NCI-H2227 (cell line): Measurements from ENCODE around the gene ATXN7L1.
"Not testable (repeated sequence)": the region's sequence is repeated elsewhere in the genome, so short reads cannot be mapped to it uniquely, and the experiment has no call there.

Experiments used
- DNase-seq: peaks from one replicate; lab custom pipeline; 2025; ENCODE audit not compliant: unreplicated experiment; lab: John Stamatoyannopoulos, UW

The ATXN7L1 gene

GRCh38 chr7:105710720-105711119 is 165.7 kb downstream of the ATXN7L1 start:
- not testable (repeated sequence) for DNase-seq

DNA sequence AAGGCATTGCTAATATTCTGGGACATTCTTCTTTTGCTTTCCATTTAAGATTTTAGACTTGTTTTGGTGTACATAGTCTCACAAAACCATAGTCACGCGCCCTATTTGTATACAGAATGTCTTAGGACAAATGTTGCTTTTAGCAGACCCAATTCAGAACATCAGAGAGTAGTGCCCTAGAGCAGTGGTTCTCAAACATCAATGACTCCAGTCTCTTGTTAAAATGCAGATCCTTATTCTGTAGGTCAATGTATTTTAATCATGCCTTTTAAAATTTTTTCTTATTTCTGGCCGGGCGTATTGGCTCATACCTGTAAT is 167.7 kb downstream of the ATXN7L1 start:
- DNase-seq, result no peak

DNA sequence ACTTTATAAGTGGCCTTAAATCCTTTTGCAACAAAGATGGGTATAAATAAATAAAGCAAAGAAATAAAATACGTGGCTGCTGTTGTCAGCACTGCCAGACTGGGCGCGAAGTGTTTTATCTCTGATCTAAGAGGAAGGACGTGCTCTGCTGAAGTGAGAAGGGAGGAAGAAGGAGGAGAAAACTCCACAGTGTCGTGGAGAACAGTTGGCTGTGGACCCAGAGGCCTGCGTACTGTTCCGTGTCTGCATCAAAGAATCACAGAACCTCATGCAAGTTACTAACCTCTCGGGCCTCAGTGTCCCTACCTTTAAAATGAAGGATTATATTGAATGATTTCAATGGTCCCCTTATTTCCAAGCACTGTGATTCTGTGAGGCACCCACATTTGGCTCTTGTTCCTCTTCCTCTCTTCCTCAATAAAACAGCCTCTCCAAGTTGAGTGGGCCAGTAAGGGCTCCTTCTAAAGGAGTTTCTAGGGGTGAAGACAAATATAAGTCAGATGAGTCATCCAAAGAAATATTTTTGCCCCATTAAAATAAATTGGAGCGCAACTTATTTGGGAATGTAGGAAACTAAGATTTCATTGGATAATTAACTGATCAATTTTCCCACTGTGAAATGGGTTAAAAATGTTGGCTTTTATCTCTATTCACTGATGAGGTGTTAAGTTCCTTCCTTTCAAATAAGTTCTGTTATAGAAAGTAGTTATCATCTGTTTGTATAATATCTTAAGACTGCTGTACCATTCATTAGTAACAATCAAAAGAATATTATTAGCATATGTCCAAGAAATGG is 168.2 kb downstream of the ATXN7L1 start:
- no peak for DNase-seq

- DNase-seq, result no peak
These were observed 169.0 kb downstream of the ATXN7L1 start for GRCh38 chr7:105707381-105707780.

GRCh38 chr7:105705427-105705826 is 171.0 kb downstream of the ATXN7L1 start:
- no peak for DNase-seq

- DNase-seq, result no peak
These were observed 173.0 kb downstream of the ATXN7L1 start for GRCh38 chr7:105703207-105703930.

- no peak for DNase-seq
These were observed 176.7 kb downstream of the ATXN7L1 start for GRCh38 chr7:105699568-105700236.

- DNase-seq, result no peak
These were observed 177.9 kb downstream of the ATXN7L1 start for GRCh38 chr7:105698531-105698930.

DNA sequence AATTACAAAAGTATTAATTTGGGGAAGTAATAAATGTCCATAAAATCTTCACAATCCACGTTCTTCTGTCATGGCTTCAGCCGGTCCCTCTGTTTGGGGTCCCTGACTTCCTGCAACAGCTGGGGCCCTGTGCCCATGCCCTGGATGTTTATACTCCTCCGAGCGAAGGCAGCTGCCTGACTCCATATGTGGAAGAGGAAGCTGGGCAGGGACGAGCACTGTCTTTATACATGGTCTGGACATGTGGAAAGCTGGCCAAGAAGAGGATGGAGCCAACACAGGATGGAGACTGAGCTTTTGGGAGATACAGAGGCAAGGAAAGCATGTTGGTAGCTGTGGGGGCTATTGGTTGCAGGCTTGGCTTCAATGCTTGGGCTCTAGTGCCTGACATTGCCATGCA is 178.6 kb downstream of the ATXN7L1 start:
- DNase-seq, result no peak

GRCh38 chr7:105697169-105697568 is 179.2 kb downstream of the ATXN7L1 start:
- not testable (repeated sequence) for DNase-seq

DNA sequence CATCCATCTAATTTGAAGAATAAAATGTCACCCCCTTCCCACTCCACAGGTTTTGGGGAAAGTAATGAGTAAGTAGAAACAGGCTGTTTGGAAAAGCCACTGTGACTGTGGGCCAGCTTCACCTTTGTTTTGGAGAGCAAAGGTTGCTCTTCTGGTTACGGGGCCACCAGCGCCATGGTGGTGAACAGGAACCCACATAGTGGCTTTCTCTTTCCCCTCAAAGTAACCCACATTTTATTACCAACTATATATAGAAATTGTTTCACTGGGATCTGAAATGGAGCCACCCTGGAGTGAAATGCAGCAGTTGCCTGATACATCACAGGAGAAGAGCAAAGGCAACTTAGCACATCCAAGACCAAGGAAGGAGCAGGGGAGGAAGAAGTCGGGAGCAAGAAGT is 182.8 kb downstream of the ATXN7L1 start:
- DNase-seq, result no peak

- peak; percentile 28 for DNase-seq
These were observed 184.5 kb downstream of the ATXN7L1 start for GRCh38 chr7:105691680-105692564.

DNA sequence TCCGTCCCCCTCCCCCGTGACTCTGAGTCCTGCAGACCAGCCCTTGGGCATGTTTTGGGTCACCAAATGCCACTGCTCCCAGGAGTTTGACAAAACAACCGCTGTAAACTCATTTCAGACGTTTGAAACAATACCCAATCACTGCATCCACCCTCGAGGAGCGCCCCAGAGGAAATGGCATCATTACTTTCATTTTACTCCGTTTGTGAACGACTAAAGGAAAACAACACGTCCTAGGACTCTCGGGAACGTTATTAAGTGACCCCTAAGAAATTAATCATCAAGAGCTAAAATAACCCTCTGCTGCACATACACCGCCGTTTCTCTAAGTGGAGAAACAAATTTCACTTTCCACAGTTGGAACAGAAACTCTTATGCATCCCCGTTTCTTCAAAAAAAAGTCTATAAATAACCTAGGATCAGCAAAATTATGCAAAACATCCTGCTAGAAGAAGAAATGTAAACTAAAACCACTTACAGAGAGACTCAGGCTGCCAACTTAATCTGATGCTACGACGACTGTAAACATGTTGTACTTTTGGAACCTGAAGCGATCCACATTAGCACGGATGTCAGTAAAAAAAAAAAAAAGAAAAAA is 185.2 kb downstream of the ATXN7L1 start:
- DNase-seq, result no peak

DNA sequence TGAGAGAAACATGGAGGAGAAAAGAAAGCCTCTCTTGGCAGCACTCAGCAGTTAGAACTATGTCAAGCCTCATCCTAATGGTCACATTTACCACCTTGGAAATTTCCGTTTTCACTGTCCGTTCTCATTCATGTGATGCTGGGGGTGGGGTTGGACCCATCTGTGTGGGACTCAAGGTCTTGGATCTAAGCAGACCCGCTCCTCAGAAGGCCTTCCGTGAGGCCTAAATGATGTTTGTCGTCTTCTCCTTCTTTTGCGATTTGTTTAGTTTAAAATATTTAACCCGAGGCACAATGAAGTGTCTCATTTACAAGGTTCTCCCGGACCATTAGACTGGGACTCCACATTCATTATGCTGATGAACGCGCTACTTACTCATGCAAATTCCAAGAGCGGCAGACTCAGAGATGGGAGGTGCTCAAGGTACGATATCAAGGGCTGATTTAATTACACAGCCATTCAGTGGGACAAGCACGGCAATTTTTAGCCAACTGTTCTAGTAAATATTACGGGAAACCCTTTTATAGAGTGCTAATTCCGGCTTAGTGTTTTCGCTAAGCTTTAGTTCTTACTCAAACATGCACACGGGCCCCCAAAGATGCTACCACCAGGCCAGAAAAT is 186.0 kb downstream of the ATXN7L1 start:
- no peak for DNase-seq

DNA sequence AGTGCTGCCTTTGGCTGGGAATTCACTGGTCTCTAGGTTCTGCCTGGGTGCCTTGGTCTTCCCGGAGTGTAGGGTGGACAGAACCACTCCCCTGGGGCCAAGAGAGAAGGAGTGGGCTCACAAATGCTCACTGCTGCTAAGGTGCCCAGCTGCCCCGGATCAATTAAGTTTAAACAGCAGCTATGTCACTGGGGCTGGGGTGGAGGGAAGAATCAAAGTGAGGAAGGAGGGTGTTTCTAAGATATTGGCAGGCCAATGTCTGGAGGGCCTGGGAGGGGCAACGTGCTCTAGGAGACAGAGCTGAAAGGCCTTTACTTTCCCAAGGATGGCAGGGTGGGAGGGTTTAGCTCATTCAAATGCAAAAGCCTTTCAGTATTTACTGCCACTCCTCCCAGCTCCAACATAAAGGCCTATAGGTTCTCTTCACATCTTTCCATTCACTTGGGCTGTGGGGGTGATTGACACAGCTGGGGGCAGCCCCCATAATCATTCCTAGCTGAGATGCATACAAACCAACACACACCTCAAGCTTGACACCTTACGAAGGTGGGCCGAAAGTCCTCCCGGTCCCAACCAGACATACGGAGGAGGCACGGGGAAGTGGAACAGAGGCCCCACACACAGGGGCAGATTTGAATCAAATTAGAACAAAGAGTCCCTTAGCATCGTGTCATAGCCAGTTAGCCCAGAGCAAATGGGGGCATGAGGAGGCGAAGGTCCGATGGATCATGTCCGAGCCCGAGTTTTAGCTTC is 187.2 kb downstream of the ATXN7L1 start:
- no peak for DNase-seq

DNA sequence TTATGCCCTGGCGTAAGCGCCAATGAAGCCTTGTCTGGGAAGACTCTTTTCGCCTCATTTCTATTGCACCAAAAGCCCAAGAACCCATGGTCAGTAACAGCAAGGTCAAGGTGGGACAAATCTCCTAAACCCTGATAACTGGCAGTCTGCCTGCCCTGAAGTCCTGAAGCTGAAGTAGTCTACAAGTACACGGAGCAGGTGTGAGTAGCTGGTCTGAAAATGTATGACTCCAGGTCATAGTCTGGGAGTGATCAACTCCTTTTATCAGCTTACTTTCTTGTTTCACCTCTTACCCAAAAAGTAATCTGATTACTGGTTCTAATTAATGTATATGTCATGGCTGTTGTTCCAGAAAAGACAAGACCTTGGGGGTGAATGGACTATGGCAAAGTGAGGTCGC is 187.8 kb downstream of the ATXN7L1 start:
- DNase-seq, result no peak

GRCh38 chr7:105685161-105685560 is 191.2 kb downstream of the ATXN7L1 start:
- DNase-seq, result no peak

- DNase-seq, result no peak
These were observed 193.9 kb downstream of the ATXN7L1 start for GRCh38 chr7:105682341-105683060.
